DMS53 treated with DMSO at 0.1 percent for 48 hours (cell line): Measurements from ENCODE around the gene APC.
A peak's percentile ranks its signal among the peaks of the same experiment; 100 is the strongest.

Experiments used
- DNase-seq: peaks from one replicate; lab custom pipeline; 2025; ENCODE audit not compliant: unreplicated experiment; lab: John Stamatoyannopoulos, UW

APC gene

GRCh38 chr5:112737463-112738190, at the start of gene APC:
TSS of gene APC (plus strand) at chr5:112737885. CDS start at chr5:112754891, 17,006 bp downstream.
- DNase-seq, result peak; percentile 69

- no peak for DNase-seq
These were observed 48.4 kb upstream of the APC start for GRCh38 chr5:112689155-112689909.

DNA sequence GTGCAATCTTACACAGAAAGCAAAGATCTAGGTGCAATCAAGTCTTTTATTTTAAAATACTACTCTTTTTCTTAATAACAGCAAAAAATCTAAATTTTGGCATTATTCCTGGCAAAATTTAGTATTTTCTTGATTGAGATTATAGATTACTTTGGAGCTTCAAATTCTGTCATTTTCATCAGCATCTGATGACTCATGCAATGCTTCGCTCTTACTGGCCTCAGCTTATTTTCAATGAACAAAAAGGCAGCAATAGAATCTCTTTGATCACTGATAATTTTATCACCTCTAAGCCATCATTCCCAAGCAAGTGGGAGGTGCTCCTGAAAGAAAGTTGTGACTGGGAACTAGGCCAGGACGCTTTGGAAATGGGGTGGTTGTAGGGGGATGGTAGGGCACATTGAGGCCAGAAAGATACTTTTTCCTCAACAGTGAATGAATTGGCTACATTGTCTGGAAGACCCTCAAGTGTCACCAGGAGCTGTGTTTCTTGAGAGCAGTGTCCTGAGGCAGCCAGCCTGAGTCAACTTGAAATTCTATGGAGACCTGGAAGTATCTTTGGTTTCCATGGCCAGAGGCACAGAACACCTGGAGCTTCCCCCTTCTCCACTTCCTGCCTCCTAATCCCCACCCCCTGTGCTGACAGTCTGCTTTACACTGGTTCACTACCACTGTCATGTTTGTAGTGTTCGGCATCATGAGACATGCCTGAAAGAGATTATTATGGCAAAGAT, 46.9 kb upstream of the APC start:
- DNase-seq, result no peak

- DNase-seq, result no peak
These were observed 46.4 kb upstream of the APC start for GRCh38 chr5:112691339-112691680.

GRCh38 chr5:112691758-112692157, 45.9 kb upstream of the APC start:
- DNase-seq, result peak; percentile 68

- DNase-seq, result no peak
These were observed 45.2 kb upstream of the APC start for GRCh38 chr5:112692472-112692871.

GRCh38 chr5:112693301-112693700, 44.4 kb upstream of the APC start:
- DNase-seq, result no peak

DNA sequence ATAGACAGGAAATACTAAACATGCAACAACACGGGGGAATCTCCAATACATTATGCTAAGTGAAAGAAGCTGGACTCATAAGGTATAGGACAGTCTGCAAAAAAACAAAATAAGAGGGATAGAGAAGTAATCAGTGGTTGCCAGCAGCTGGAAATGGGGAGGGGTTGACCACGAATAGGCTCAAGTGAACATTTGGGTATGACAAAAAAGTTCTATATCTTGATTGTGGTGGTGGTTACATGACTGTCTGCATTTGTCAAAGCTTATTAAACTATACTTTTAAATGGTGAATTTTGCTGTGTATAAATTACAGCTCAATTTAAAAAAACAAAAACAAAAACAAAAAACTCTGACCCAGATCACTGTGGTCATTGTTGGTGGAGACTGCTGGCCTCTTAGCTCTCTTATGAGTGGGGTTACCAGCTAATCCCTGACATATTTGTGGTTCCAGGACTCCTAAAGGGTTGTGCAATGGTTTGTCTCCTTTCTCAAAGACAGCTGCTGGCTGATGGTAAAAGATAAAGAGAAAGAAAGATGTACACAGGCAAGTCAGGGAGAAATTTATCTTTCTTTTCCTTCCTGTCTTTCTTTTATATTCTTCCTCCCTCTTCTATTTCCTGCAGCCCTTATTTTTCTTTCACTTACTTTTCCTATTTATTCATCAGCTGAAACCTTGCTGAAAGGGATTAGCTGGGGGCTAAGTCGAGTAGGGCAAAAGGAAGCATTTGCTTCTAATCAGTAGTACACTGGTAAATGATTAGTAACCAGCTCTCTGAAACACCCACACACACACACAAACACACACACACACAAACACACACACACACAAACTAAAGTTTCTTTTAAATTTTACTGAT, 42.6 kb upstream of the APC start:
- DNase-seq, result no peak

DNA sequence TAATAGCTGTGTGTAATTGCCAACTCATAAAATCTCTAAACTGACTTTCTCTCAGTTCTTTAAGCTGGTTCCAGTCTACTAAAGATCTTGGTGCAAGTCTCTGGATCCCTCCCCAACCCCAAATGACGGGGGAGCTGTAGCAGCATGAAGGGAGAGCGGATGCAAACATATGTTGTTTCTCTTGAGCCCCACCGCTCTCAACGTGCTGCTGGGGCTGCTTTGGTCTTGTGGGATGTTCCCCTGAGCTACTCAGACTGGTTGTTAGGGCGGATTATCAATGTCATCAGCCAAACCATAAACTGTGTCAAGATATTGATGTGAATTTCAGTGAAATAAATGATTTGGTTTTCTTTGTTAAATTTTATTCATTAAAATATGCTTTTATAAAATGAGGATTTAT, 40.9 kb upstream of the APC start:
- no peak for DNase-seq

DNA sequence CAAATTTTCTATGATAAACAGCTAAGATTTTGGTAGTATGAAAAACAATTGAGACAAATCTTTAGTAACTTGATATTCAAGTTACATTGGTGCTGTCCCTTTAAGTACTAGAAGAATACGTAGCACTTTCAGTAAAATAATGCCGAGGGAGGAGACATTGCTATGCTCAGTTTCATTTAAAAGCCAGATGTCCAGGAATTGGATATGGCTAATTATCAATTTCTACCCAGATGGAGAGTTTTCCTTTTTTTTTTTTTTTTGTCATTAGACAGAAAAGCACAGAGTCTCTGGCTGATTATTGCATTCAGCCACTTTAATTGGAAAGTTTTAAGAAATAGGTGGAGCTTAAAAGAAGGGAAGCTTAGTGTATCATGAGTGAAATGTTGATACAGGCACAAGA, 40.4 kb upstream of the APC start:
- DNase-seq, result no peak

DNA sequence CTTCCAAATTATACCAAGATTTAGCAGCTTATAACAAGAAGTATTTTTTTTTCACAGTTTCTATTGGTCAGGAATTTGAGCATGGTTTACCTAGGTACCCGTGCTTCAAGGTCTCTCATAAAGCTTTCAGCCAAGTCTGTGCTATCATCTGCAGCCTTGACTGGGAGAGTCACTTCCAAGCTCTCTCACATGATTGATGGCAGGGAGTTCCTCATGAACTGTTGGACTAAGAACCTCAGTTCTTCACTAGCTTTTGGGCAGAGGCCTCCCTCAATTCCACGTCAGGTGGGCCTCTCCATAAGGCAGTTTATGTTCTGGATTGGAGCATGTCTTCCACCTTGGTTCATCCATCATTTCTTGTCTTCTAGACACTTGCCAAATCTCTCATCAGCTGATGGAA, 39.9 kb upstream of the APC start:
- no peak for DNase-seq

- DNase-seq, result no peak
These were observed 33.5 kb upstream of the APC start for GRCh38 chr5:112703866-112704820.

DNA sequence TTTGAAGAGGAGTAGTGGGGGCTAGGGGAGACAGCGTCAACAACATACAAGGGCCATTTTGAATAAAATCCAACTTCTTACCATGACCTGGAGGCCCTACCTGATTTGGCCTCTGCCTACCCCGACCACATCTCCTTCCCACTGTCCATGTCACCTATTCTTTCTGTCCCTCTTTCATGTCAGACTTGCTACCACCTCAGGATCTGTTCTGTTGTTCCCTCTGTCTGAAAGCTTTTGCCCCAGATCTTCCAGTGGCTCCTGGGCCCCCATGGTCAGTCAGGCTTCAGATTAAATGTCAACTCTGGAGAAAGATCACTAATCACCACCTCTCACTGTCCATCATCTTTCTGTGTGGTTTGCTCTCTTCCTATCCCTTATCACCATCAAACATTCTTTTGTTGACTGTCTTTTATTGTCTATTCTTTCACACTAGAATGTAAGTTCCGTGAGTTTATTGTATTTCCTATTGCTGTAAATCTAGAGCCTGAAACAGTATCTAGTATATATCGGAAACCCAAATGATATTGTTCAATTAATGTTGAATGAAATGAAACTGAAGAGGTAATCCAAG, 31.2 kb upstream of the APC start:
- DNase-seq, result no peak

DNA sequence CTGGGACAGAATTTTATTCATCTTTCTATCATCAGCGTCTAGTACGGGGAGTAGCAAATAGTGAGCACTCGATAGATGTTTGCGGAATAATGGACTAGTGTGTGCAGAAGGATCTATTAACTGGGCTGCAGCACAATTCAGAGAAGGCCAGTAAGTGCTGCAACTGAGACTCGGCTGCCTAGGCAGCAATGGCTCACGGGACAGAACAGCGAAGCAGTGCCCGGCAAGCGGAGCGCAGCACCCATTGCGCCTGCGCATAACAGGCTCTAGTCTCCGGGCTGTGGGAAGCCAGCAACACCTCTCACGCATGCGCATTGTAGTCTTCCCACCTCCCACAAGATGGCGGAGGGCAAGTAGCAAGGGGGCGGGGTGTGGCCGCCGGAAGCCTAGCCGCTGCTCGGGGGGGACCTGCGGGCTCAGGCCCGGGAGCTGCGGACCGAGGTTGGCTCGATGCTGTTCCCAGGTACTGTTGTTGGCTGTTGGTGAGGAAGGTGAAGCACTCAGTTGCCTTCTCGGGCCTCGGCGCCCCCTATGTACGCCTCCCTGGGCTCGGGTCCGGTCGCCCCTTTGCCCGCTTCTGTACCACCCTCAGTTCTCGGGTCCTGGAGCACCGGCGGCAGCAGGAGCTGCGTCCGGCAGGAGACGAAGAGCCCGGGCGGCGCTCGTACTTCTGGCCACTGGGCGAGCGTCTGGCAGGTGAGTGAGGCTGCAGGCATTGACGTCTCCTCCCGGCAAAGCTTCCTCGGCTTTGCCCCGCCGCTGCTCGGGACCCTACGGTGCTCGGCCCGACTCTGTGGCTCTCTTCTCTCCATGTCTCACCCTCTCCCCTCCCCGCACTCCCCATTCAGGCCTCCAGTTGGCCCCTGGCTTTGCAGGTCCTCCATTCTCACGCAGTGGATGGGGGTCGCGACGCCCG, 30.2 kb upstream of the APC start:
- peak; percentile 98 for DNase-seq

GRCh38 chr5:112708103-112708622, 29.5 kb upstream of the APC start:
- DNase-seq, result no peak

- no peak for DNase-seq
These were observed 28.3 kb upstream of the APC start for GRCh38 chr5:112709416-112709815.

- no peak for DNase-seq
These were observed 26.8 kb upstream of the APC start for GRCh38 chr5:112710896-112711295.

GRCh38 chr5:112711436-112711835, 26.2 kb upstream of the APC start:
- no peak for DNase-seq
